HG02870 (cell line): ENCODE measurements around the gene ZNF565.
"Not testable (repeated sequence)": the region's sequence is repeated elsewhere in the genome, so short reads cannot be mapped to it uniquely, and the experiment has no call there.

Experiments used
- ATAC-seq: cut with Tn5 transposase; IDR thresholded peaks from one replicate; pipeline ENCODE4 v1.9.1; 2021; ENCODE audit warnings: mild to moderate bottlenecking, moderate library complexity; ENCODE audit not compliant: unreplicated experiment

The ZNF565 gene

GRCh38 chr19:36152019-36152351 lies 62.5 kb downstream of the ZNF565 start:
- no peak for ATAC-seq

GRCh38 chr19:36151144-36152018 lies 63.1 kb downstream of the ZNF565 start:
- ATAC-seq, result no peak

GRCh38 chr19:36150586-36150985 lies 63.9 kb downstream of the ZNF565 start:
- no peak for ATAC-seq

- ATAC-seq, result no peak
These were observed 64.6 kb downstream of the ZNF565 start for GRCh38 chr19:36149673-36150406.

DNA sequence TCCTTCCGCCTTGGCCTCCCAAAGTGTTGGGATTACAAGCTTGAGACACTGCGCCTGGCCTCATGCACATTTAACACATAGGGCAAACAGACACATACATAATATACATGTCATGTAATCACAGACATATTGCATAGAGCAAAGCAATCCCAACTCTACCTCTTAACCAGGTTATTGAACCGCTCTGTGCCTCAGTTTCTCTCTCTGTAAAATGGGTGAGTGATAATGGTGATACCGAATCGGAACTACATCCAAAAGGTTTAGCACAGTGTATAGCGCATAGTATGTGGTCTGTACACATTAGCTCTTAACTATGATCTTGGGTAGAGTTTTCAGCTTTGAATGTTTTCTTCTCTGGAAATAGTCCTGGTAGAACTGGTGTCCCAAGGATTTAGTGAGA lies 69.8 kb downstream of the ZNF565 start:
- ATAC-seq, result no peak

- ATAC-seq, result no peak
These were observed 72.0 kb downstream of the ZNF565 start for GRCh38 chr19:36142496-36142895.

DNA sequence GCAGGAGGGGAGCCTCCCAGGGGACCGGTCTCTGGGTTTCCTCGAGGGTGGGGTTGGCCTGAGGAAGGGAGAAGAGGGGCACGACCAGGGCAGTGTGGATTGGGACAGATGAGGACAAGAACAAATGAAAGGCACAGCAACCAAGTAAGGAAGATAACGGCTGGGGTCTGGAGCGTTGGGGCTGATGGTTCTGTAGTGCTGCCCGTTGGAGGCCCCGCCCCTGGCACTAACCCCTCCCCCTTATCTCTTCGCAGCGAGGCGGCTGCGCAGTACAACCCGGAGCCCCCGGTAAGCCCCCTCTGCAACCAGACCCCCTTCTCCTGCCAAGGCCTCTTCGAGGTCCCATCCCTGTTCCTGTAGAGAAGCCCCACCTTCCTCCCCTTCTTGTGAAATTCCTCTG lies 72.4 kb downstream of the ZNF565 start:
- no peak for ATAC-seq

DNA sequence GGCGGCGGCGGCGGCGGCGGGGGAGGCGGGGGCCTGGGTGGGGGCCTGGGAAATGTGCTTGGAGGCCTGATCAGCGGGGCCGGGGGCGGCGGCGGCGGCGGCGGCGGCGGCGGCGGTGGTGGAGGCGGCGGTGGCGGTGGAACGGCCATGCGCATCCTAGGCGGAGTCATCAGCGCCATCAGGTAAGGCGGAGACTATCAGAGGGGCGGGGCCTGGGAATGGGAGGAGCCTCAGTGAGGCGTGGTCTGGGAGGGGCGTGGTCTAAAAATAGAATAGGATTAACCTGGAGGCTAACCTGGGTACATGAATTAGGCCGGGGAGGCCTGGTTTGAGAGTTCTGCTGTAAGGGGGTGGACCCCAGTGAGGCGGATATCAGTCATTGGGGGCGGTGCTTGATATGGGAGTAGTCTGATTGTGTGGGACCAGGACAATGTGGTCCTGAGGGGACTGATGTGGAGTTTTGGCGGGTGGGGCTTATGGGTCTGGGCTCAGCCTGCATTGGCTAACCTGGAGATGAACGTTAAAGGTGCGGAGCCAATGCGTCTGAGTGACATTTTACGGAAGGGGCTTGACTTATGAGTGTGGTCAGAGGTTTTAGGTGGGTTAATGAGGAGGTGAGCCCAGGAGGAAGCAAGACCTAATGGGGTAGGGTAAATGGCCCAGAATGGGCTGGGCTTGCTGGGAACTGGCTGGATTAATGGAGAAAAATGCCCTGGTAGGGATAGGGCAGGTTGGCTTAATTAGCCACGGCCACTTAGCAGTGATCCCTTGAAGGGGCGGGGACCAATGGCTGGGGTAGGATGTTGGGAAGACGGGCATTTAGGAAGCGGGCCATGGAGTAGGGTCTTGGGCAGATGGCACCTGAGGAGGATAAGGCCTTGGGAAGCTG lies 73.2 kb downstream of the ZNF565 start:
- ATAC-seq, result peak; percentile 36

DNA sequence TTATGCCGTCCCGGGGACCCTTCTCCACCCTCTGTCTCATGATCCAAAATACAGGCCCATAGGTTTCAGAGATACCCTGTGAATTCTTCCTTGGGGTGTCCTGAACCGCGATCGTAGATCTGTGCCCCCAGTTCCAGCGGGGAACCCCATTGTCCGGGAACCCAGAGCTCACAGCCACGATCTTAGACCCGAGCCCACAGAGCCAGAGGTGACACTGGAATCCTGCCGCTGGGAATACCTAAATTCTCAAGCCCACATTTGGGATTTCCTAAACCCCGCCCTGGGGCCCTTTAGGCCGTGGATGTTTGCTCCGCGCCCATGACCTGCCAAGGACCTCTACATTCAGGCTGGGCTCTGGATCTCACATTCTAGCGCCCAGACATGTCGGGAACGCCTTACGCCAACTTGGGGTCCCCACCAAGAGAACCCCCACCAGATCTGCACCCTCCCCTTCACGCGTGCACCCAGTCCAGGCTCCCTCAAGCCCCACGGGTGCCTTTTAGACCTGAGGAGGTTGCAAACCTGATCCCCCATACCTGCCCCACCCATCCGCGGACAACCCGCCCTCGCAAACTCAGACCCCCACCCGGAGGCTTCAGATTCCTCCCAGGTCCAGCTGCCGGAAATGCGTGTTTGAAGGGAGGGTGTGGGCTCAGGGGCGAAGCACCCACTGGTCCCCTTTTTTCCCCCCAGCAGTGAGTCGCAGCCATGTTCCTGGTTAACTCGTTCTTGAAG lies 74.0 kb downstream of the ZNF565 start:
- no peak for ATAC-seq

- ATAC-seq, result peak; percentile 79
These were observed 74.8 kb downstream of the ZNF565 start, which contains the start of gene CAPNS1 for GRCh38 chr19:36139473-36140303. Gene CAPNS1 (plus strand): TSS chr19:36140066. CDS start chr19:36141012, 946 bp downstream.

DNA sequence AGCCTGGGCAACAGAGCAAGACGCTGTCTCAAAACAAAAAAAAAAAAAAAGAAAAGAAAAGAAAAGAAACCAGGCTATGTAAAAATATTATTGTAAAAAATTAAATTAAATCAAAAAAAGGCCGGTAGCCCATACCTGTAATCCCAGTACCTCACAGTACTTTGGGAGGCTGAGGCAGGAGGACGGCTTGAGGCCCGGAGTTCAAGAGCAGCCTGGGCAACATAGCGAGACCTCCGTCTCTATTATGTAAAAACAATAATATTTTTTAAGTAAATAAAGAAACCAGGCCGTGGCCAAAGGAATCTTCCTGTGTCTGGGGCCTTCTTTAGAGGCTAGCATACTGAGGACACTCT lies 75.4 kb downstream of the ZNF565 start:
- ATAC-seq, result no peak

GRCh38 chr19:36136964-36137686 lies 77.3 kb downstream of the ZNF565 start:
- ATAC-seq, result no peak

GRCh38 chr19:36134867-36135266 lies 79.6 kb downstream of the ZNF565 start:
- ATAC-seq, result not testable (repeated sequence)
